Effector memory CD4-positive, alpha-beta T cell (primary cell): Measurements from ENCODE around the gene MFAP1.

Experiments
- DNase-seq, 3 donors: peaks; one replicate each; pipeline ENCODE4 v3.0.0-alpha.2; 2020
- H3K27ac ChIP-seq: 2 replicates; pipeline ENCODE4 v1.7.0; 2013; ENCODE audit warnings: mild to moderate bottlenecking, low read length, moderate library complexity; ENCODE audit not compliant: insufficient read depth, poor library complexity, severe bottlenecking
- H3K27me3 ChIP-seq: replicated peaks from 2 replicates; pipeline ENCODE4 v1.7.0; 2013; ENCODE audit warnings: mild to moderate bottlenecking, low read length; ENCODE audit not compliant: insufficient read depth, control insufficient read depth, poor library complexity, severe bottlenecking
- H3K36me3 ChIP-seq: 2 replicates; pipeline ENCODE4 v1.7.0; 2013; ENCODE audit warnings: mild to moderate bottlenecking, low read length, moderate library complexity; ENCODE audit not compliant: control insufficient read depth, insufficient read depth
- H3K4me1 ChIP-seq: 2 replicates; pipeline ENCODE4 v1.7.0; 2013; ENCODE audit warnings: low read length, mild to moderate bottlenecking; ENCODE audit not compliant: control insufficient read depth, insufficient read depth, poor library complexity, severe bottlenecking
- H3K4me3 ChIP-seq: 2 replicates; pipeline ENCODE4 v1.7.0; 2013; ENCODE audit warnings: low read length, low read depth, mild to moderate bottlenecking; ENCODE audit not compliant: insufficient read depth, poor library complexity, severe bottlenecking
- H3K9me3 ChIP-seq: 2 replicates; pipeline ENCODE4 v1.7.0; 2013; ENCODE audit warnings: mild to moderate bottlenecking, low read length, moderate library complexity; ENCODE audit not compliant: control insufficient read depth

The MFAP1 gene

DNA sequence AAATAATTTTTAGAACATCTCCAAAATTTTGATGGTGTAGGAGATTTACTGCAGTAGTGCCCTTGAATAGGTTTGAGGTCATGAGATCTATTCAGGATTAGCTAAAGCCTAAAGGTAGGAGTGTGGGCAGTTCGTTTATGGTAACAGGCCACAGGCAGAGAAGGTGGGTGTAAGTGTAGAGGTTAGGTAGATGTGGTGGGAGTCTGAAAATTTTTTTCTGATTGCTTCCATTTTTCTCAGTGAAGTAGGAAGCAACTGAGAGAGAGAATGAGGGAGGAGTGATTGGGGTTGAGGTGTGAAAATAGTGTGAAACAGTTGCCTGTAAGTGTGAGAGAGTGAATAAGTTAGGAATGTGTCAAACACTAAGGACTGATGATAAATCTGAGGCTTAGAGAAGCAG lies 45.5 kb downstream of the MFAP1 start:
- Histone ChIP-seq H3K4me3 (no peak overlapping the region), H3K9me3 (no peaks in the 10 kb centered on the region), H3K36me3 (no peaks in the 10 kb centered on the region), H3K27me3 (no peaks in the 10 kb centered on the region), H3K4me1 (peaks cover 10% of the 10 kb centered on the region), H3K27ac (no peak overlapping the region)
- no peak for DNase-seq

- H3K4me1 ChIP-seq, result peaks cover 10% of the 10 kb centered on the region
- no peaks in the 10 kb centered on the region for H3K9me3 ChIP-seq
- peak overlapping the region; percentile 61 for H3K27ac ChIP-seq
- peaks cover 10% of the 10 kb centered on the region for H3K36me3 ChIP-seq
- H3K27me3 ChIP-seq, result no peaks in the 10 kb centered on the region
- H3K4me3 ChIP-seq, result peak overlapping the region; percentile 85
- peak; percentile 79 to 84 (median 79) for DNase-seq
Observed at GRCh38 chr15:43777267-43777914, 47.1 kb downstream of the MFAP1 start.

DNA sequence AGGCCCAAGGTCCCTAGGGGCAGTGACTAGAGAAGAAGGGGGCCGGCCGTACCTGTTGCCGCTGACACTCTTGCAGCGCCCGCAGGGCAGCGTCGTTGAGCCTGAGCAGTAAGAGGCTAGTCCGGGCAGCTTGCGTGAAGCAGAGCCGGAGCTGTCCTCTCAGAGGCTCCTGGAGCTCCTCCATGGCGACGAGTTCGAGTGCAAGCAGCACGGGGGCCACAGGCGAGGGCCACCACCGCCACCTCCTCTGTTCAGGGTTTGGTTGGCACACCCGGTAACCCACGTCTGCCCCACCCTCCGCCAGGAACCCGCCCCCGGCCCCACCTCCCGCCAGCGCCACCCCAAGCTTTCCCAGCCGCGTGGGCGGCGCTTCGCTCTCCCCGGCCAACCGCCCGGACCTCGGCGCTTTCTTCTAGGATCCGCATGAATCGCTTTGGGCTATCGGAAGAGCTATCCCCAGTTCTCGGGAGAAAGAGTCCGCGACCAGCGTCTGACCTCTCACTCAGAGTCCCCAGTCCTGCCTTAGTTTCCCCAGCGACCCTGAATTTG lies 47.7 kb downstream of the MFAP1 start, which contains the start of gene ELL3:
TSS of gene ELL3 (minus strand) at position 249 of the 549 bp plus-strand sequence. CDS start at position 184, 65 bp downstream.
- H3K27ac ChIP-seq, result peak within 1 kb of the TSS; percentile 61
- peaks cover 10% of the 10 kb centered on the region for H3K4me1 ChIP-seq
- no peaks in the 10 kb centered on the region for H3K9me3 ChIP-seq
- peaks cover 16% of the 10 kb centered on the region for H3K36me3 ChIP-seq
- peak; percentile 62 to 72 (median 69) for DNase-seq
- peak within 1 kb of the TSS; percentile 85 for H3K4me3 ChIP-seq
- no peaks in the 10 kb centered on the region for H3K27me3 ChIP-seq

DNA sequence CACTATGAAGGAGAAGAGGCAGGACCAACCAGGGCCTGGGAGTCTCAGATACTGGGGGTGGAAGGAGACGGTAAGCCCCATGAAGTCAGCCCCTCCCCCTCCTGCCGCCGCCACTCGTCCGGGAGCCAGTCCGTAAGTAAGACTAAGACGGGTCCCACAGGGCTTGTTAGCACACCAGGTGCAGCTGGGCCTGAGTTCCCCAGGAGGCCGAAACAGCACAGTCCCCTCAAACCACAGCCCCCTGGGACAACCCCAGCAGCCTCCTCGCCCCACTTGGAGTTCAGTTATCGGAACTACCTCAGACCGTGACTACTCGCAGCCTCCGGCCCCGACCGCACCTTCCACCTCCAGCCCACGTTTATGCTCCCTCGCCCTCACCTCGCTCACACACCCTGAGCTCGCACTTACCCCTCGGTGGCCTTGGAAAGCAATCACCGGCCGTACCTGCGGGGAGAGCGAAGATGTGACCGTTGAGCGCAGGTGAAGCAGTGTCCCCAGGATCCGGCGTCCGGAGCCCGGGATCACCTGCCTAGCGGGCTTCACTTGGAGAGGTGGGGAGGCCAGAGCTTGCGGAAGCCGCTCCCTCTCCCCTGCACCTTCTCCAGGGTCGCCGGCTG lies 48.3 kb downstream of the MFAP1 start:
- H3K4me1 ChIP-seq, result peaks cover 10% of the 10 kb centered on the region
- peak overlapping the region; percentile 28 for H3K27ac ChIP-seq
- H3K4me3 ChIP-seq, result peak overlapping the region; percentile 85
- no peaks in the 10 kb centered on the region for H3K9me3 ChIP-seq
- no peak for DNase-seq
- no peaks in the 10 kb centered on the region for H3K27me3 ChIP-seq
- peaks cover 21% of the 10 kb centered on the region for H3K36me3 ChIP-seq

- no peak for DNase-seq
- Histone ChIP-seq H3K36me3 (peaks cover 28% of the 10 kb centered on the region), H3K27ac (no peak overlapping the region), H3K4me3 (no peak overlapping the region), H3K4me1 (peaks cover 10% of the 10 kb centered on the region), H3K27me3 (no peaks in the 10 kb centered on the region), H3K9me3 (no peaks in the 10 kb centered on the region)
Observed at GRCh38 chr15:43775411-43775965, 49.0 kb downstream of the MFAP1 start.

DNA sequence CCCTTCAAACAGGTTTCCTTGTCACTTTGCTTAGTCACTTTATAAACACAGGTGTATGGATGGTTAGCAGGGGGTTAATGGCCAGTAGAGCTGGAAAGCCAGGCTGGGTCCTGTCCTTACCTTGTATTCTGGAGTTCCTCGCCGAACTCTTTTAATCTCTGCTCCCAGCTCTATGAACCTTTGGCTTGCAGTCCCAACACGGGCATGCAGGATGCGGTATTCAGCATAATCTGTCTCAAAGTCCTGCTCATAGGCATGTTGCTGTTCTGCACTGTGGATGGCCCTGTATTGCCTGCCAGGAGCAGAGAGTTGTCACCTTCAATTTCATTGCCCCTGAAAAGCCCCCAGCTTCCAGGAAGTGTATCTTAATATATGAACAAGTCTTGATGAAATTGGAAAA lies 50.4 kb downstream of the MFAP1 start:
- Histone ChIP-seq H3K27ac (no peak overlapping the region), H3K27me3 (no peaks in the 10 kb centered on the region), H3K4me3 (no peak overlapping the region), H3K4me1 (peaks cover 10% of the 10 kb centered on the region), H3K36me3 (peaks cover 42% of the 10 kb centered on the region), H3K9me3 (no peaks in the 10 kb centered on the region)
- no peak for DNase-seq

GRCh38 chr15:43772624-43773023 lies 51.9 kb downstream of the MFAP1 start:
- no peaks in the 10 kb centered on the region for H3K9me3 ChIP-seq
- no peak for DNase-seq
- no peak overlapping the region for H3K27ac ChIP-seq
- H3K4me3 ChIP-seq, result no peak overlapping the region
- H3K27me3 ChIP-seq, result no peaks in the 10 kb centered on the region
- peaks cover 55% of the 10 kb centered on the region for H3K36me3 ChIP-seq
- peaks cover 5% of the 10 kb centered on the region for H3K4me1 ChIP-seq

- peaks cover 5% of the 10 kb centered on the region for H3K4me1 ChIP-seq
- no peak for DNase-seq
- H3K27ac ChIP-seq, result no peak overlapping the region
- H3K27me3 ChIP-seq, result no peaks in the 10 kb centered on the region
- peaks cover 62% of the 10 kb centered on the region for H3K36me3 ChIP-seq
- H3K9me3 ChIP-seq, result no peaks in the 10 kb centered on the region
- H3K4me3 ChIP-seq, result no peak overlapping the region
Observed at GRCh38 chr15:43771816-43772215, 52.7 kb downstream of the MFAP1 start.

- H3K27me3 ChIP-seq, result no peaks in the 10 kb centered on the region
- no peaks in the 10 kb centered on the region for H3K4me1 ChIP-seq
- H3K27ac ChIP-seq, result no peak overlapping the region
- no peak overlapping the region for H3K4me3 ChIP-seq
- peaks cover 83% of the 10 kb centered on the region for H3K36me3 ChIP-seq
- DNase-seq, result peak in 1 of 3 donors; percentile 37
- no peaks in the 10 kb centered on the region for H3K9me3 ChIP-seq
Observed at GRCh38 chr15:43769584-43770228, 54.8 kb downstream of the MFAP1 start.
